NOMO-1 treated with DMSO at 0.1 percent for 48 hours (cell line): ENCODE measurements around the gene MRAP2.

Source experiments
- DNase-seq: peaks from one replicate; lab custom pipeline; 2025; ENCODE audit not compliant: unreplicated experiment; lab: John Stamatoyannopoulos, UW

MRAP2 gene

GRCh38 chr6:84033523-84034451 is at the start of gene MRAP2:
TSS of gene MRAP2 (plus strand) at chr6:84033772. CDS start at chr6:84055319, 21,547 bp downstream.
- DNase-seq, result no peak

- no peak for DNase-seq
Measured at GRCh38 chr6:83984411-83984810, 49.2 kb upstream of the MRAP2 start.

- no peak for DNase-seq
Measured at GRCh38 chr6:83985308-83985713, 48.3 kb upstream of the MRAP2 start.

- no peak for DNase-seq
Measured at GRCh38 chr6:83985715-83986114, 47.9 kb upstream of the MRAP2 start.

GRCh38 chr6:83998021-83998584 is 35.5 kb upstream of the MRAP2 start:
- no peak for DNase-seq

- no peak for DNase-seq
Measured at GRCh38 chr6:84001119-84001518, 32.5 kb upstream of the MRAP2 start.

GRCh38 chr6:84002226-84002625 is 31.3 kb upstream of the MRAP2 start:
- no peak for DNase-seq

GRCh38 chr6:84003131-84003530 is 30.4 kb upstream of the MRAP2 start:
- DNase-seq, result no peak

GRCh38 chr6:84003654-84004053 is 29.9 kb upstream of the MRAP2 start:
- no peak for DNase-seq

GRCh38 chr6:84007871-84008270 is 25.7 kb upstream of the MRAP2 start:
- peak; percentile 43 for DNase-seq

GRCh38 chr6:84013354-84013753 is 20.2 kb upstream of the MRAP2 start:
- DNase-seq, result no peak

- DNase-seq, result no peak
Measured at GRCh38 chr6:84013931-84014330, 19.6 kb upstream of the MRAP2 start.

GRCh38 chr6:84016029-84016428 is 17.5 kb upstream of the MRAP2 start:
- no peak for DNase-seq

- DNase-seq, result no peak
Measured at GRCh38 chr6:84017709-84018452, 15.7 kb upstream of the MRAP2 start.

- no peak for DNase-seq
Measured at GRCh38 chr6:84018453-84019061, 15.0 kb upstream of the MRAP2 start.

GRCh38 chr6:84019141-84019841 is 14.3 kb upstream of the MRAP2 start:
- DNase-seq, result no peak

- DNase-seq, result no peak
Measured at GRCh38 chr6:84019842-84020211, 13.7 kb upstream of the MRAP2 start.

- DNase-seq, result no peak
Measured at GRCh38 chr6:84021625-84022024, 11.9 kb upstream of the MRAP2 start.

- DNase-seq, result no peak
Measured at GRCh38 chr6:84026721-84027164, 6.8 kb upstream of the MRAP2 start.

- no peak for DNase-seq
Measured at GRCh38 chr6:84027340-84028181, 6.0 kb upstream of the MRAP2 start.
